Activated CD8-positive, alpha-beta memory T cell treated with anti-CD3 and anti-CD28 coated beads, Interleukin-2, amount 10 ng/mL, durations not matched to agents 7 days and 5 days (primary cell): ENCODE results near the gene HOXB13. TPM values are rescaled to one million over a fixed set of nuclear protein-coding genes. Genes with fewer than 3 reads are reported as not detected.

Experiments used
- ATAC-seq: fragments of 150-1000 bp; cut with Tn5 transposase; one replicate; pipeline ENCODE4 v1.10.0; 2021; ENCODE audit warnings: moderate library complexity
- CTCF ChIA-PET: fragments of 350-600 bp; sonication (Branson Sonifier 250); formaldehyde crosslinking; loops from one replicate; lab custom pipeline; 2021; ENCODE audit warnings: antibody characterized with exemption; lab: Charles Lee
- DNase-seq: peaks from one replicate; pipeline ENCODE4 v3.0.0-alpha.2; 2020
- H3K27ac Mint-ChIP-seq: one replicate; pipeline ENCODE4 v1.8.0; 2021; ENCODE audit warnings: mild to moderate bottlenecking, mixed read lengths
- H3K27me3 Mint-ChIP-seq: one replicate; pipeline ENCODE4 v1.8.0; 2021; ENCODE audit warnings: mixed read lengths
- H3K36me3 Mint-ChIP-seq: one replicate; pipeline ENCODE4 v1.8.0; 2021; ENCODE audit warnings: mild to moderate bottlenecking, mixed read lengths
- H3K4me1 Mint-ChIP-seq: one replicate; pipeline ENCODE4 v1.8.0; 2021; ENCODE audit warnings: mixed read lengths
- H3K4me3 Mint-ChIP-seq: one replicate; pipeline ENCODE4 v1.8.0; 2021; ENCODE audit warnings: mild to moderate bottlenecking, moderate library complexity, mixed read lengths
- H3K9me3 Mint-ChIP-seq: one replicate; pipeline ENCODE4 v1.8.0; 2022; ENCODE audit warnings: low read depth, mixed read lengths
- total RNA-seq, 2 experiments: library from RNA; stranded (reverse); gene quantifications; one replicate each; pipeline ENCODE4 v1.2.3, GENCODE V29; 2021

The HOXB13 gene
- total RNA-seq, 2 experiments from 2014 or later, result not detected

GRCh38 chr17:48745381-48746275 lies 17.1 kb upstream of the HOXB13 start:
- Mint-ChIP-seq H3K4me3 (no peak overlapping the region), H3K27ac (no peak overlapping the region), H3K27me3 (peaks cover 92% of the 10 kb centered on the region), H3K36me3 (no peaks in the 10 kb centered on the region), H3K4me1 (peaks cover 4% of the 10 kb centered on the region), H3K9me3 (no peaks in the 10 kb centered on the region)
- ATAC-seq, result no peak
- DNase-seq, result no peak
- CTCF ChIA-PET, result interaction anchor here (0.8 to 4.7 kb wide), 8 partner anchors 8 to 140 kb away, joined by 3 to 37 read pairs (median 6); partner anchors contain the start of genes HOXB13, PRAC1 and PRAC2

GRCh38 chr17:48740537-48740936 lies 12.0 kb upstream of the HOXB13 start:
- no peaks in the 10 kb centered on the region for H3K9me3 Mint-ChIP-seq
- no peak for ATAC-seq
- no peak for DNase-seq
- H3K4me3 Mint-ChIP-seq, result no peak overlapping the region
- no peaks in the 10 kb centered on the region for H3K36me3 Mint-ChIP-seq
- peaks cover 98% of the 10 kb centered on the region for H3K27me3 Mint-ChIP-seq
- H3K27ac Mint-ChIP-seq, result no peak overlapping the region
- H3K4me1 Mint-ChIP-seq, result peaks cover 6% of the 10 kb centered on the region
- CTCF ChIA-PET, result no interaction called here

- CTCF ChIA-PET, result interaction anchor here (1.0 to 2.3 kb wide), 4 partner anchors 14 to 140 kb away, joined by 3 to 20 read pairs (median 5); partner anchors contain the start of gene PRAC2
- peaks cover 6% of the 10 kb centered on the region for H3K4me1 Mint-ChIP-seq
- H3K36me3 Mint-ChIP-seq, result no peaks in the 10 kb centered on the region
- ATAC-seq (no peak), DNase-seq (no peak)
- H3K4me3 Mint-ChIP-seq, result peak overlapping the region; percentile 7
- no peak overlapping the region for H3K27ac Mint-ChIP-seq
- no peaks in the 10 kb centered on the region for H3K9me3 Mint-ChIP-seq
- H3K27me3 Mint-ChIP-seq, result peaks cover 99% of the 10 kb centered on the region
Observed at GRCh38 chr17:48738803-48739526, 10.4 kb upstream of the HOXB13 start.

DNA sequence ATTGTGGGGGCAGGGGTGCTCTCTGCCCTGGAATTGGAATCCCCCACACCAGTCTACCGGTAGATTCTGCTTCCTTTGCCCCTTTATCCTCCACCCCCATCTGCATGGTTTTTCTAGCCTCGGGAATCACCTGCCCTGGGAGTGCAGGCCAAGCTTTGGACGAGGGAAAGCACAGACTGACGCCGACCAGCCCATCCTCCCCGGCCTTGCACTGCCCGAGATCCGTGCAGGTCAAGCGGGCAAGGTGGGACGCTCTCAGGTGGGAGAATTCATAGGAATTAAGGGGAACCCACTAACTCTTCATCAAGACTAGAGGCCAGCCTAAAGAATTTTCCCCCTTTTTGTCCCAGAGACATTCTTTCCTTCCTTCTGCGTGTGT lies 9.9 kb upstream of the HOXB13 start:
- no peak overlapping the region for H3K27ac Mint-ChIP-seq
- H3K4me1 Mint-ChIP-seq, result peaks cover 11% of the 10 kb centered on the region
- CTCF ChIA-PET, result interaction anchor here (1.0 to 2.3 kb wide), 4 partner anchors 10 to 141 kb away, joined by 3 to 20 read pairs (median 6); partner anchors contain the start of gene PRAC2
- H3K4me3 Mint-ChIP-seq, result no peak overlapping the region
- peaks cover 99% of the 10 kb centered on the region for H3K27me3 Mint-ChIP-seq
- no peaks in the 10 kb centered on the region for H3K36me3 Mint-ChIP-seq
- ATAC-seq (no peak), DNase-seq (no peak)
- H3K9me3 Mint-ChIP-seq, result no peaks in the 10 kb centered on the region

GRCh38 chr17:48737330-48738043 lies 8.9 kb upstream of the HOXB13 start:
- Mint-ChIP-seq H3K27ac (no peak overlapping the region), H3K4me1 (peaks cover 16% of the 10 kb centered on the region), H3K27me3 (peaks cover 97% of the 10 kb centered on the region), H3K9me3 (no peaks in the 10 kb centered on the region), H3K36me3 (no peaks in the 10 kb centered on the region), H3K4me3 (no peak overlapping the region)
- DNase-seq (no peak), ATAC-seq (no peak)
- CTCF ChIA-PET, result interaction anchor here (0.9 to 2.3 kb wide), 8 partner anchors 8 to 142 kb away, joined by 3 to 20 read pairs (median 4); partner anchors contain the start of genes HOXB13 and PRAC2

GRCh38 chr17:48735062-48735351 lies 6.5 kb upstream of the HOXB13 start:
- Mint-ChIP-seq H3K27ac (no peak overlapping the region), H3K9me3 (no peaks in the 10 kb centered on the region), H3K4me3 (no peak overlapping the region), H3K36me3 (no peaks in the 10 kb centered on the region), H3K27me3 (peaks cover 97% of the 10 kb centered on the region), H3K4me1 (peaks cover 16% of the 10 kb centered on the region)
- CTCF ChIA-PET, result interaction anchor here (1.2 to 5.0 kb wide), 2 partner anchors 11 to 56 kb away, joined by 6 to 38 read pairs; partner anchors contain the start of gene PRAC2
- DNase-seq, result no peak
- ATAC-seq, result no peak

GRCh38 chr17:48734333-48735061 lies 5.9 kb upstream of the HOXB13 start:
- CTCF ChIA-PET, result interaction anchor here (1.2 to 5.0 kb wide), 2 partner anchors 10 to 56 kb away, joined by 6 to 38 read pairs; partner anchors contain the start of gene PRAC2
- Mint-ChIP-seq H3K27me3 (peaks cover 97% of the 10 kb centered on the region), H3K27ac (no peak overlapping the region), H3K4me3 (no peak overlapping the region), H3K4me1 (peaks cover 16% of the 10 kb centered on the region), H3K36me3 (no peaks in the 10 kb centered on the region), H3K9me3 (no peaks in the 10 kb centered on the region)
- no peak for DNase-seq
- ATAC-seq, result no peak

GRCh38 chr17:48733632-48734328 lies 5.2 kb upstream of the HOXB13 start:
- peak overlapping the region; percentile 8 for H3K4me3 Mint-ChIP-seq

DNA sequence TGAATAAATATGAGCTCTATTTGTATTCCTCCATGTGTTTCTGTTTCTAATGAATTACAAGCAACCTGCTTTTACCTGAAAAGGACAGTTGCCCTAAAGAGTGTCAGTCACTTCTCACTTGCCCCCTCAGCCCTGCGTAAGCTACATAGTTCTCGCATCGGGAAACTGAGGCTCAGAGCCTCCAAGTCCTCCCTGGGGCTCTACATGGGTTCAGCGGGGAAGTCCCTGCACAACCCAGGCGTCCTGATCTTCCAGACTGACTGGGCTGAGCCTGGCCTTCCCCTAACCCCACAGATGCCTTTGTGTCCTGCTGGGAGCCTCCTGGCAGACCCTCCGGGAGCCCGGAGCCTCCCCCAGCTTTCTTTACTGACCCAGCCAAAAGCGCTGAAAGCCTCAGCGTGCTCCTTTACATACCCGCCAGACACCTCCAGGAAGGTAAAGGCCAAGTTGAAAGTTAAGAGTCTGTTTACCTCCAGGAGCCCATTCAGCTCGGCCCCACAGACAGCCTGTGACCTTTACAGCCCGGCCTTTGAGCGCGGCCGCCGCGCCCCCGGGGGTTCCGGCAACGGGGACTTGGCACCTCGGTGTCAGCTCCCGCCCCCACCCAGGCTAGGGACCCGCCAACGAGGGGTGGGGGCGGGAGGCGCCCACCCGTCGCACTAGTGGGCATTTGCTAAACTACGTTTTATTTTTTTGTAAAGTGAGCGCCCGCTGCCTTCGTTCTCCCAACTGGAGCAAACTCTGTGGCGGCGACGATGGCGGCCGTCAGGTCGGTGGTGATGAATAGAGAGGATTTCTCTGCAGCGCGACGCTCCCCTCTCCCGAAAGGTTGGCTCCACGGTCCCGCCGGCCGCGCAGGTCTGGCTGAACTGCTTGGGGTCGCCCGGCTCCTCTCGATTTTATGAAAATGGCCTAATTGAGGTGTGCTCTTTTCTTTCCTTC lies 4.4 kb upstream of the HOXB13 start:
- CTCF ChIA-PET, result interaction anchor here (0.8 to 5.0 kb wide), 12 partner anchors 9 to 151 kb away, joined by 3 to 38 read pairs (median 4); partner anchors contain the start of gene PRAC2
- peak overlapping the region; percentile 41 for H3K27ac Mint-ChIP-seq
- no peaks in the 10 kb centered on the region for H3K36me3 Mint-ChIP-seq
- DNase-seq (no peak), ATAC-seq (no peak)
- peak overlapping the region; percentile 8 for H3K4me3 Mint-ChIP-seq
- no peaks in the 10 kb centered on the region for H3K9me3 Mint-ChIP-seq
- H3K27me3 Mint-ChIP-seq, result peaks cover 97% of the 10 kb centered on the region
- peaks cover 12% of the 10 kb centered on the region for H3K4me1 Mint-ChIP-seq

More at GRCh38 chr17:48733632-48734328, 5.2 kb upstream of the HOXB13 start:
- CTCF ChIA-PET, result interaction anchor here (1.1 to 5.0 kb wide), 5 partner anchors 9 to 151 kb away, joined by 3 to 38 read pairs (median 6); partner anchors contain the start of gene PRAC2
- Mint-ChIP-seq H3K27me3 (peaks cover 97% of the 10 kb centered on the region), H3K36me3 (no peaks in the 10 kb centered on the region), H3K4me1 (peaks cover 11% of the 10 kb centered on the region), H3K27ac (peak overlapping the region; percentile 41), H3K9me3 (no peaks in the 10 kb centered on the region)
- DNase-seq (no peak), ATAC-seq (no peak)

- no peaks in the 10 kb centered on the region for H3K9me3 Mint-ChIP-seq
- ATAC-seq, result no peak
- H3K27ac Mint-ChIP-seq, result no peak overlapping the region
- no peak for DNase-seq
- H3K4me1 Mint-ChIP-seq, result peaks cover 13% of the 10 kb centered on the region
- H3K36me3 Mint-ChIP-seq, result no peaks in the 10 kb centered on the region
- H3K4me3 Mint-ChIP-seq, result no peak overlapping the region
- peaks cover 97% of the 10 kb centered on the region for H3K27me3 Mint-ChIP-seq
- CTCF ChIA-PET, result interaction anchor here (0.8 to 5.0 kb wide), 8 partner anchors 7 to 153 kb away, joined by 3 to 38 read pairs (median 5); partner anchors contain the start of gene PRAC2
Observed at GRCh38 chr17:48731355-48731754, 2.8 kb upstream of the HOXB13 start.

- no peak overlapping the region for H3K4me3 Mint-ChIP-seq
- H3K4me1 Mint-ChIP-seq, result peaks cover 14% of the 10 kb centered on the region
- CTCF ChIA-PET, result interaction anchor here (1.9 to 2.4 kb wide), 2 partner anchors 94 to 149 kb away, joined by 6 to 7 read pairs; no protein-coding TSS in a partner anchor
- DNase-seq, result no peak
- no peaks in the 10 kb centered on the region for H3K36me3 Mint-ChIP-seq
- no peak for ATAC-seq
- no peaks in the 10 kb centered on the region for H3K9me3 Mint-ChIP-seq
- H3K27me3 Mint-ChIP-seq, result peaks cover 97% of the 10 kb centered on the region
- H3K27ac Mint-ChIP-seq, result no peak overlapping the region
Observed at GRCh38 chr17:48730240-48730550, 1.6 kb upstream of the HOXB13 start.
